Left ventricle myocardium inferior (tissue), 1 donor: ENCODE measurements around the gene C10orf67. TPM values are rescaled to one million over a fixed set of nuclear protein-coding genes. Genes with fewer than 3 reads are reported as not detected.

Experiments
- DNase-seq: peaks from one replicate; pipeline ENCODE4 v3.0.0-alpha.2; 2020
- H3K27ac ChIP-seq: fragments of 200-600 bp; replicated peaks from 2 replicates; pipeline ENCODE4 v1.8.0; 2021
- H3K27me3 ChIP-seq: fragments of 200-600 bp; 2 replicates; pipeline ENCODE4 v1.8.0; 2021; ENCODE audit warnings: low read depth
- H3K36me3 ChIP-seq: fragments of 200-600 bp; 2 replicates; pipeline ENCODE4 v1.8.0; 2021
- H3K4me1 ChIP-seq: fragments of 200-600 bp; 2 replicates; pipeline ENCODE4 v1.8.0; 2021
- H3K4me3 ChIP-seq: fragments of 200-600 bp; 2 replicates; pipeline ENCODE4 v1.8.0; 2021; ENCODE audit warnings: mild to moderate bottlenecking, moderate library complexity
- H3K9me3 ChIP-seq: fragments of 200-600 bp; replicated peaks from 2 replicates; pipeline ENCODE4 v1.8.0; 2021
- intact Hi-C: fragments of 100-400 bp; cut with micrococcal nuclease; formaldehyde crosslinking; loops from one replicate; pipeline ENCODE4 v1.11.0; 2022
- total RNA-seq: library from RNA; stranded (reverse); fragmentation: NEBNext Ultra II Directional; extraction: Animal tissue kit (Norgen Biotek cat#: 25700); gene quantifications from one replicate; pipeline ENCODE4 v1.2.1, GENCODE V29; 2021
- TF ChIP-seq, protein P1 (sequence below): fragments of 200-600 bp; IDR thresholded peaks from 2 replicates; pipeline ENCODE4 v1.8.0; 2021; ENCODE audit warnings: antibody characterized with exemption, mild to moderate bottlenecking, borderline replicate concordance
- donor health status: DM: no; HTN: yes; CAD: no; lungs with severe emphysema.

Gene C10orf67
- total RNA-seq, 1 donor from 2014 or later: 0.36 TPM

DNA sequence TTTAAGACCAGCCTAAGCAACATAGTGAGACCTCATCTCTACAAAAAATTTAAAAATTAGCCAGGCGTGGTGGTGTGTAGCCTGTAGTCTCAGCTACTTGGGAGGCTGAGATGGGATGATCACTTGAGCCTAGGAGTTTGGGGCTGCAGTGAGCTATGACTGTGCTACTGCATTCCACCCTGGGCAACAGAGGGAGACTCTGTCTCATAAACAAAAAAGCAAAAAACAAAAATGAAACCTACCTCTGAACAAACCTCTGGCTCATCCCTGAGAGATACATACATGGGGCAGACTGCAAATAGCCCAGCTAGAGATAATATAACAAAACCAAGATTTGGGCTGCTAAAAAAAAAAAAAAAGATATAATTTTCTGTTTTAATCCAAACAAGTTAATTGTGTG is 19.5 kb downstream of the C10orf67 start:
- Histone ChIP-seq H3K4me1 (no peaks in the 10 kb centered on the region), H3K27ac (no peak overlapping the region), H3K4me3 (no peak overlapping the region), H3K9me3 (no peaks in the 10 kb centered on the region), H3K36me3 (no peaks in the 10 kb centered on the region), H3K27me3 (peaks cover 4% of the 10 kb centered on the region)
- TF ChIP-seq, protein P1, sequence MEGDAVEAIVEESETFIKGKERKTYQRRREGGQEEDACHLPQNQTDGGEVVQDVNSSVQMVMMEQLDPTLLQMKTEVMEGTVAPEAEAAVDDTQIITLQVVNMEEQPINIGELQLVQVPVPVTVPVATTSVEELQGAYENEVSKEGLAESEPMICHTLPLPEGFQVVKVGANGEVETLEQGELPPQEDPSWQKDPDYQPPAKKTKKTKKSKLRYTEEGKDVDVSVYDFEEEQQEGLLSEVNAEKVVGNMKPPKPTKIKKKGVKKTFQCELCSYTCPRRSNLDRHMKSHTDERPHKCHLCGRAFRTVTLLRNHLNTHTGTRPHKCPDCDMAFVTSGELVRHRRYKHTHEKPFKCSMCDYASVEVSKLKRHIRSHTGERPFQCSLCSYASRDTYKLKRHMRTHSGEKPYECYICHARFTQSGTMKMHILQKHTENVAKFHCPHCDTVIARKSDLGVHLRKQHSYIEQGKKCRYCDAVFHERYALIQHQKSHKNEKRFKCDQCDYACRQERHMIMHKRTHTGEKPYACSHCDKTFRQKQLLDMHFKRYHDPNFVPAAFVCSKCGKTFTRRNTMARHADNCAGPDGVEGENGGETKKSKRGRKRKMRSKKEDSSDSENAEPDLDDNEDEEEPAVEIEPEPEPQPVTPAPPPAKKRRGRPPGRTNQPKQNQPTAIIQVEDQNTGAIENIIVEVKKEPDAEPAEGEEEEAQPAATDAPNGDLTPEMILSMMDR: peak; percentile 50
- intact Hi-C loops: no loop called here
- DNase-seq: no peak

DNA sequence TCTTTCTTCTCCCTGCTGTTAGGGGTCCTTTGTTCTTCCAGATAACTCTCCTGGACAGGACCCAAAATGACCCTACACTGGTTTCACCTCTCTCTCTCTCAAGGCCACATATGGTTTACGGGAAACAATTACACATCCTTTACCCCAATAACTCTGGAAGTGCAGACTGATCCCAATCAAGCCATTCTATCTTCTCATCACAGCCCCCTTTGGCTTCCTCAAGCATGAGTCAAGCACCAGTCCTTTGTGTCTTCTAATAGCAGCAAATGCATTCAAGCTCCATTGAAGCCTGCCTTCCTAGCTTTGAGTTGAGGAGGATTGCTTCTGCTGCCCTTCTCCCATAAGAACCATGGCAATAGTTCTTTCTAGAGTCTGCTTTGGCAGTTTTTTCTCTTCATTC is 20.2 kb downstream of the C10orf67 start:
- Histone ChIP-seq H3K4me3 (no peak overlapping the region), H3K27ac (no peak overlapping the region), H3K36me3 (no peaks in the 10 kb centered on the region), H3K4me1 (no peaks in the 10 kb centered on the region), H3K9me3 (no peaks in the 10 kb centered on the region), H3K27me3 (peaks cover 4% of the 10 kb centered on the region)
- TF ChIP-seq, protein P1: no peak
- intact Hi-C loops: no loop called here
- no peak for DNase-seq

DNA sequence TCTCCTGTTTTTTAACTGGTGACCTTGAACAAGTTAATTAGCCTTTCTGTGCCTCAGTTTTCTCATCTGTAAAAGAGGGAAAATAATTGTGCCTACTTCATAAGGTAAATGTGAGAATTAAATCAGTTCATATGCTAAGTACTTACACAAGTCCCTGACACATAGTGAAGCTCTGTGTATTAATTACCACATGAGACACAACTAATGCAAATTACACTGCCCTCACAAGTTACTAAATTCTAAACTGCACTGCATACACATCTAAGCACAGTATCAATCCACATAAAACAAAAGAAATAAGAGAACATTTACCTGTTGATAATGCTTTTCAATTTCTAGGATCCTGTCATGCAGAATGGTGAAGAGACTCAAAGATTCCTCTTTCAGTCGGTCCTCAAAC is 22.5 kb downstream of the C10orf67 start:
- intact Hi-C loops: no loop called here
- DNase-seq: no peak
- Histone ChIP-seq H3K9me3 (no peaks in the 10 kb centered on the region), H3K4me3 (no peak overlapping the region), H3K27ac (no peak overlapping the region), H3K27me3 (no peaks in the 10 kb centered on the region), H3K36me3 (no peaks in the 10 kb centered on the region), H3K4me1 (no peaks in the 10 kb centered on the region)
- TF ChIP-seq, protein P1: no peak

DNA sequence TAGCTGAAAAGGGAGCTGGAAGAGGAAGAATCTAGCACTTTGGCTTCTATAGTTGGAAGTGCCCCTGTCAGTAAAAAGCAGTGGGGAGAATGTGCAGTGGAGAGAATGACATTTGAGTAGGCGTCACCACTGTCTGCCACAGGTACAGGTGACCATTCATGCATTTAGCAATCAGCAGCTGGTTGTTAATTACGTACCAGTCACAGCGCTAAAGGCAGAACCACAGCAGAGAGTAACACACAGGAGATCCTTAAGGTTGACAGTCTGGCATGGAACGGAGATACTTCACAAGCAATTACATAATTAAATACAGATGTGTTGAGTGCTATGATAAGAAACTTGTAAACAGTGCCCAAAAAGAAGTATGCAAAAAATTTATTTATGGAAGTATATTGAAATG is 24.8 kb downstream of the C10orf67 start:
- Histone ChIP-seq H3K36me3 (no peaks in the 10 kb centered on the region), H3K9me3 (no peaks in the 10 kb centered on the region), H3K27me3 (no peaks in the 10 kb centered on the region), H3K4me3 (no peak overlapping the region), H3K4me1 (peaks cover 4% of the 10 kb centered on the region), H3K27ac (no peak overlapping the region)
- TF ChIP-seq, protein P1: no peak
- intact Hi-C loops: no loop called here
- no peak for DNase-seq

DNA sequence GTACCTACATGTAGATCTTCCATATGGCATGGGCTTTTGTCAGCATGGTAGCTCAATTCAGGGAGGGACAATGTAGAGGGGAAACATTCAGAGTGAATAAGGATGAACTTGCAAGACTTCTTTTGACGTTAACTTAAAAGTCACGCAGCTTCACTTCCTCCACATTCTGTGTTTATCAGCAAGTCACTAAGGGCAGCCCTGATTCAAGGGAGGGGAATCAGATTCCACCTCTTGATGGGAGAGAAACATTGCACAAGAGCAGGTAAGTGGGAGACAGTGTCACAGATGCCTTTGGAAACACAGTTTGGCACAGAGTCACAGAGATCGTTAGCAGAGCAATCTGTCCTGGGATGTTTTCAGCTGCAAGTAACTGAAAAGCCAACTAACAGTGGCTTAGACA is 26.2 kb downstream of the C10orf67 start:
- Histone ChIP-seq H3K36me3 (no peaks in the 10 kb centered on the region), H3K27me3 (no peaks in the 10 kb centered on the region), H3K4me1 (peaks cover 4% of the 10 kb centered on the region), H3K27ac (no peak overlapping the region), H3K4me3 (no peak overlapping the region), H3K9me3 (no peaks in the 10 kb centered on the region)
- intact Hi-C loops: no loop called here
- TF ChIP-seq, protein P1: no peak
- no peak for DNase-seq

DNA sequence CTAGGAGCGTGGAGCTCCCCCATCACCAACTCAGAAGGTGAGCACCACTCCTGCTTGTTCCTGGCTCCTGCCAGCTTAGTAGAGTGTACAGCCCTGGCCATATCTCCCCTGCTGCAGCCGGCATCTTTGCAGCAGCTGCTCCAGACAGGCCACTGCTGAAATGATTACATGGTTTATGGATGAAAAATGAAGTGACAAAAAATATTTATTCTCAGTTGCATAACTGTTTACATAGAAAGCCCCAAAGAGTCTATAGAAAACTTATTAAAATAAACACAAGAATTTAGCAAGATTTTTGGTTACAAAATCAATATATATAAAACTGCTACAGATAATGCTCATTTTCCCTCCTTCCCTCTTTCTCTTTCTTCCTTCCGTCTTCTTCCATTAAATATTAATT is 27.2 kb downstream of the C10orf67 start:
- no peaks in the 10 kb centered on the region for H3K9me3 ChIP-seq
- no peaks in the 10 kb centered on the region for H3K27me3 ChIP-seq
- H3K27ac ChIP-seq: no peak overlapping the region
- H3K4me3 ChIP-seq: no peak overlapping the region
- peaks cover 4% of the 10 kb centered on the region for H3K4me1 ChIP-seq
- TF ChIP-seq, protein P1: no peak
- intact Hi-C loops: no loop called here
- DNase-seq: no peak
- H3K36me3 ChIP-seq: no peaks in the 10 kb centered on the region
